Sigmoid colon (tissue), 4 donors: ENCODE results near the gene HDAC8.

Experiments
- EP300 ChIP-seq, 4 donors: sonication (generic); formaldehyde crosslinking; IDR thresholded peaks; one replicate each; pipeline ENCODE4 v1.6.1; 2017; ENCODE audit warnings: antibody characterized with exemption in 4 of 4
- TF ChIP-seq, protein P1 (sequence below), 4 experiments: fragments of 450-650 bp in 3 of 4; fragments of 200-600 bp in 1 of 4; IDR thresholded peaks; one replicate each; pipeline ENCODE4 v1.5.1; 2016 to 2019; ENCODE audit warnings: antibody characterized with exemption in 4 of 4, mild to moderate bottlenecking in 3 of 4, moderate library complexity in 2 of 4

DNA sequence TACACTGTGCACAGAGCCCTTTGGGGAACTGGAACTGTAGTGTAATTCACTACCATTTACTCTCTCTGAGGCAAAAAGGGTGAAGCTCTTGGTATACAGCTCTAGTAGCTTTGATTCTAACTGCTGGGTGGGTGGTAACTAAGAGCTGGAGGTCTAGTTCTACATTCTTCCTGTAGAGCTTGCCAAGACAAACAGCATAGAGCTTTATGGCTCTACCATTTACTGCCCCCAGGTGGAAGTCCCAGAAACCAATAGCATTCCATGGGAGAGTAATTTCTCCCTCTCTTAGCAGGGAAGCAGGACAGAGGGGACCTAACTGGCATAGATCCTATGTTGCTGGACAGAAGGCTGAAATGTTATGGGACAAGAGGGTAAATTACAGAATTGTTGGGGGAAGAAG lies 26.7 kb downstream of the HDAC8 start:
- TF ChIP-seq EP300 (IDR thresholded peaks at IDR 0.05), result no peak
- TF ChIP-seq, protein P1, sequence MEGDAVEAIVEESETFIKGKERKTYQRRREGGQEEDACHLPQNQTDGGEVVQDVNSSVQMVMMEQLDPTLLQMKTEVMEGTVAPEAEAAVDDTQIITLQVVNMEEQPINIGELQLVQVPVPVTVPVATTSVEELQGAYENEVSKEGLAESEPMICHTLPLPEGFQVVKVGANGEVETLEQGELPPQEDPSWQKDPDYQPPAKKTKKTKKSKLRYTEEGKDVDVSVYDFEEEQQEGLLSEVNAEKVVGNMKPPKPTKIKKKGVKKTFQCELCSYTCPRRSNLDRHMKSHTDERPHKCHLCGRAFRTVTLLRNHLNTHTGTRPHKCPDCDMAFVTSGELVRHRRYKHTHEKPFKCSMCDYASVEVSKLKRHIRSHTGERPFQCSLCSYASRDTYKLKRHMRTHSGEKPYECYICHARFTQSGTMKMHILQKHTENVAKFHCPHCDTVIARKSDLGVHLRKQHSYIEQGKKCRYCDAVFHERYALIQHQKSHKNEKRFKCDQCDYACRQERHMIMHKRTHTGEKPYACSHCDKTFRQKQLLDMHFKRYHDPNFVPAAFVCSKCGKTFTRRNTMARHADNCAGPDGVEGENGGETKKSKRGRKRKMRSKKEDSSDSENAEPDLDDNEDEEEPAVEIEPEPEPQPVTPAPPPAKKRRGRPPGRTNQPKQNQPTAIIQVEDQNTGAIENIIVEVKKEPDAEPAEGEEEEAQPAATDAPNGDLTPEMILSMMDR (IDR thresholded peaks at IDR 0.05), result no peak
